MV-4-11 (cell line): ENCODE results near the gene TRIM9.
"Not testable (repeated sequence)": the region's sequence is repeated elsewhere in the genome, so short reads cannot be mapped to it uniquely, and the experiment has no call there.

Experiments
- DNase-seq: peaks from one replicate; lab custom pipeline; 2025; lab: John Stamatoyannopoulos, UW

Gene TRIM9

GRCh38 chr14:50963919-50964318 is 131.0 kb downstream of the TRIM9 start:
- no peak for DNase-seq

- DNase-seq = no peak
These were observed 133.2 kb downstream of the TRIM9 start for GRCh38 chr14:50961605-50962221.

DNA sequence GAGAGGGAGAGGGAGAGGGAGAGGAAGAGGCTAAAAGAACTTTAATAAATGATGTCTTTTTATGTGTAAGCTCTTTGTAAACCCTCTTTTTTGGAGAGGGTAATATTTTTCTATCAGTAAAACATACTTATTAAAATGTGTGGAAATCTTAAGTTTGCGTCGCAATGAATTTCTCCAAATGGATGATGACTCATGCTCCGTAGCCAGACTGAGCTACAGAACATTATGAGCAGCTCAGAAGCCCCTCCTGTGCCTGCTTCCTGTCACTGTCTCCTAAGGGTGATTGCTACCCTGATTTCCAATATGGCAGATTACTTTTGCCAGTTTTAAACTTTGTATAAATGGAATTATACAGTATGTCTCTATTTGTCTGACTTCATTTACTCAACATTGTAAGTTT is 137.6 kb downstream of the TRIM9 start:
- DNase-seq = peak; percentile 9

- not testable (repeated sequence) for DNase-seq
These were observed 138.5 kb downstream of the TRIM9 start for GRCh38 chr14:50956421-50956820.

GRCh38 chr14:50955373-50956043 is 139.4 kb downstream of the TRIM9 start:
- peak; percentile 88 for DNase-seq

DNA sequence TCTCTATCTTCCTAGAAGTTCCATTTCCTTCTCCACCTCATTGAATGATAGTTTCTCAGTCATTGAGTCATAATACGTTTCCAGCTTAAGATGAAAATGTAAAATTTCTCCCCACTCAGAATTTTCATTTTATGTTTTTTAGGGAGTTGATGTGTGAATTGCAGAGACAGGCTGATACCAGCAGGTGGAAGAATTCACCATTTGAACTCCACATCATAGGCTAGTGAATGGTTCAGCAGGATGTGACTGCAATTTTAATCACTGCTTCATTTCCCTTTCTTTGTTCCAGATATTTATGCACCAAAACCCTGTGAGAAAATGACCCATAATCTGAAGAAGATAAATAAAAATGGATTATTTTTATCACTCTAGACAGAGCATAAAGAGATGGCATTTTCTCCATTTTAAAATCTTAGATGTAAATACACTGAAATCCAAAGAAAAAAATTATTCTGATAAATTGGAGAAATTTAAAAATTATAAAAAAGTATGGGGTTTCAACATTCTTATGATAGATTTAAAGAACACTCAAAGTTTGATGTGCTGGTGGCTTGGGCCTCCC is 140.0 kb downstream of the TRIM9 start:
- peak; percentile 62 for DNase-seq

- DNase-seq = peak; percentile 56
These were observed 141.4 kb downstream of the TRIM9 start for GRCh38 chr14:50953502-50953901.

- no peak for DNase-seq
These were observed 143.9 kb downstream of the TRIM9 start for GRCh38 chr14:50951032-50951431.

- no peak for DNase-seq
These were observed 146.7 kb downstream of the TRIM9 start for GRCh38 chr14:50948205-50948604.

DNA sequence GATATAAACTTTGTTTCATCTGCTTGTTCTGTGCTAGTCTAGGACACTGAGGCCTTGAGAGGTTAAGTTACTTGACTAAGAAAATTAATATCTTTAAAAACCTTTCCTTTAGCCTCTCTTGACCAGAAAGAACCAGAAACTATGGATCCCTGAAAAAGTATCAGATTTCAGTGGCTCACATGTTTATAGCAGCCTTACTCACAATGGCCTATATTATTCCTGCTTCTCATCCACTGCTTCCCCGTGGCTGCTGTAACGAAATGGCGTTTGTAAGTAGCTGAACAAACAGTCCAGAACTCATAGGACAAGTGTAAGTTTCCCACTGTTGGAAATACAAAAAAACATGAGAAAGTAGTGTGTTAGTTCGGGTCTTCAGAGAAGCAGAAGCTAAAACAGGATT is 147.5 kb downstream of the TRIM9 start:
- no peak for DNase-seq

- no peak for DNase-seq
These were observed 148.5 kb downstream of the TRIM9 start for GRCh38 chr14:50946234-50946935.

GRCh38 chr14:50944647-50945413 is 150.1 kb downstream of the TRIM9 start:
- peak; percentile 50 for DNase-seq

DNA sequence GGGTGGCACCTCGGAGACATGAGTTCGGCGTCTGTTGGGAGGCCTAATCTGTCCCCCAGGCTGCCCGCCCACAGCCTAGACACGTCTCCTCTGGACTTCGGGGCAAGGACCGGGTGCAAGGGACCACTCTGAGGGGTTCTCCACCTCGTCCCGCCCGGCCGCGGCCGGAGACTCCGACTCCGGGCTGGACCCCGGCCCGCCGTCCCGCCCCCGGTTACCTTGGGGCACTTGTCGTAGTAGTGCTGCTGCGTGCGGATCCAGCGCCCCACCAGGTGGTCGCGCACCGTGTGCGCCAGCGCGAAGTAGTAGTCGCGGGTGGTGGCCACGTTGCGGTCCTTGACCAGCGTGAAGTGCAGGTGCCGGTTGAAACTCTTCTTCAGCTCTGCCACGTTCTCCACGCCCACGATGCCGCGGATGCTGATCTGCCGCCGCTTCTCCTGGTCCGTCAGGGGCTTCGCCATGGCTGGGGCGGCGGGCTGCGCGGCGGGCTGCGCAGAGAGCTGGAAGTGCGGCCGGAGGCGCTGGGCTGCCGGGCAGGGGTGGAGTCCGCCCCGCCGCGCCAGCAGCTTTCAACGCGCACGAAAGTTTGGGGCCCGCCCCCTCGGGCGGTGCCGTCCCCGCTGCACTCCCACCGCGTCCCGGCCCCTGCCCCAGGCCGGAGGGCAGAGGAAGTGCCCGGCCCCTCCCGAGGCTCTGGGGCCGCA is 150.8 kb downstream of the TRIM9 start, which contains the start of gene PYGL:
TSS of gene PYGL (minus strand) at position 541 of the 704 bp plus-strand sequence. CDS start at position 461, 80 bp downstream.
- DNase-seq = peak; percentile 61

GRCh38 chr14:50943261-50943942 is 151.5 kb downstream of the TRIM9 start:
- peak; percentile 17 for DNase-seq

- not testable (repeated sequence) for DNase-seq
These were observed 153.3 kb downstream of the TRIM9 start for GRCh38 chr14:50941638-50942037.

DNA sequence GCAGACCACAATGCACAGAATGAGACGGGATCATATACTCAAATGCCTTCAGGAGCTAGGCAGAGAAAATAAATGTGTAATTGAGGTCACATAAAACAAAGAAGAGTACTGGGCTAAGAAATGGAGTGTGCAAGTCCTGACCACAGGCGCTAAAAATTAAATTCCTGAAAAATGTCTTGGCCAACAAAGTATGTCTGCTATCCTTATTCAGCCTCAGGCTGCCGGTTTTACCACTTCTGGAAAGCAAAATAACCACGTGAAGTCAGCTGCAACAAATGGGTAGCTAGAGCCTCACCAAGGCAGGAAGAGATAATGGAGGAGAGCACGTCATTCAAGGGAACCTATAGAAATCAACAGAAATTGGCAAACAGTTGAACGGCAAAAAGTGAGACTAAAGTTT is 153.8 kb downstream of the TRIM9 start:
- peak; percentile 32 for DNase-seq

- DNase-seq = no peak
These were observed 157.1 kb downstream of the TRIM9 start for GRCh38 chr14:50937800-50938199.

DNA sequence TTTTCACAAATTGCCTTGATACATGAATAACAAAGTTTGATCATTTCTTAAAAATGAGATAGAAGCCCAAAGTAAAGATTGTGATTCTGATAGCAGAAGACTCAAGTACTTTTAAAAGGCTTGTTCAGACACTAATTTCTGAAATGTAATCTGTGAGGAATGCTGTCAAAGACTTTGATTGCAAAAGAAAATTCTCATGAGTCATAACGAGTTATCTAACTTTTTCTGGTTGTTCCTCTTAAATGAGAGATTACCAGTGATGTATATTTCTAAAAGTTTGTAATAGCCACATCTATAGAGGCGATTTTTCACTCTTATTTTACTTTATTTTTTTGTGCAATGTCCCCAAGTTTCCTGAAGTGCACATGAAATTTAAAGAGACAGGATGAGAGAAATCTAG is 157.6 kb downstream of the TRIM9 start:
- peak; percentile 69 for DNase-seq

DNA sequence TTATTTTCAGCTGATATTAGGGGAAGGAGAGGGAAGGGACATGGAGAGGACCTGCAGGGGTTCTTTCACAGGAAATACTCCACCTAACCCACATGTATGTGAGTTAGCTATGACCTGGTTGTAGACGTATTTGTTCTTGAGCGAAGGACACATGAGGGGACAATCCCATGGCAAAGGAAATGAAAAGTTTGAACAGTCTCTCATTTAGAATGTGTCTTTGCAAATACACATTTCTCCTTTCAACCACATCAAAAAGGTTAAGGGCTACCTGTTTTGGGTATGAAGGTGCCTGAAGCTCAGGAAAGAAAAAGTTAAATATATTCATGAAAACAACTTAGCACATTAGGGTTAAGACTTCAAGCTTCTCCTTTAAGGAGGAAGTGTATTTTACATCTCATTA is 158.0 kb downstream of the TRIM9 start:
- DNase-seq = no peak

DNA sequence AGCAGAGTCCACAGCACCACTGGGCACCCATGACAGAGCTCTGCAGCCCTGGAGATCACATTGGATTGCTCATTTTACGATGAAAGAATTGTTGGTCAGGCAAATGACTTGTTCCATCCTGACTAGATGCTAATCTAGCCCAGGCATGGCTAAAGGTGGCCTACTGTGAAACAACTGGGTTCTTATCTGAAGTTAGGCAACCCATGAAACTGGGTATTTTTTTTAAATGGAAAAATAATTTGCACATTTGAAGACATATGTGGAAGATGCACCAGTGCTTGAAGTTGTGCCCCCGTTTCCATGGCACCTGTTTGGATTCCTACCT is 158.9 kb downstream of the TRIM9 start:
- no peak for DNase-seq
